Activated B cell treated with CpG ODN at 0.5 μM for 24 hours (primary cell): ENCODE data around the gene TMEM9. TPM values are rescaled to one million over a fixed set of nuclear protein-coding genes. Genes with fewer than 3 reads are reported as not detected.

Experiments
- ATAC-seq: fragments of 200-7000 bp; cut with Tn5 transposase; one replicate; pipeline ENCODE4 v1.10.0; 2021; ENCODE audit warnings: low read depth, mild to moderate bottlenecking, moderate library complexity
- CTCF ChIA-PET: fragments of 350-600 bp; sonication (Branson Sonifier 250); formaldehyde crosslinking; loops from one replicate; lab custom pipeline; 2021; ENCODE audit warnings: antibody characterized with exemption; lab: Charles Lee
- POLR2A ChIA-PET: fragments of 350-600 bp; sonication (Branson Sonifier 250); formaldehyde crosslinking; loops from one replicate; lab custom pipeline; 2021; ENCODE audit warnings: antibody characterized with exemption; lab: Charles Lee
- DNase-seq: peaks from one replicate; pipeline ENCODE4 v3.0.0; 2022
- H3K27ac Mint-ChIP-seq: one replicate; pipeline ENCODE4 v1.8.0; 2020; ENCODE audit warnings: mixed read lengths
- H3K27me3 Mint-ChIP-seq: one replicate; pipeline ENCODE4 v1.8.0; 2021; ENCODE audit warnings: mixed read lengths
- H3K36me3 Mint-ChIP-seq: one replicate; pipeline ENCODE4 v1.8.0; 2021; ENCODE audit warnings: low read depth, mixed read lengths
- H3K4me1 Mint-ChIP-seq: one replicate; pipeline ENCODE4 v1.8.0; 2021; ENCODE audit warnings: mixed read lengths
- H3K4me3 Mint-ChIP-seq: one replicate; pipeline ENCODE4 v1.8.0; 2020; ENCODE audit warnings: mild to moderate bottlenecking, mixed read lengths
- H3K9me3 Mint-ChIP-seq: one replicate; pipeline ENCODE4 v1.8.0; 2020; ENCODE audit warnings: mixed read lengths
- intact Hi-C: fragments of 100-400 bp; cut with micrococcal nuclease; formaldehyde crosslinking; loops from one replicate; pipeline ENCODE4 v1.15.1; 2024
- total RNA-seq: library from RNA; stranded (reverse); gene quantifications from 2 replicates; pipeline ENCODE4 v1.2.3, GENCODE V29; 2022
- TF ChIP-seq, protein P1 (sequence below): fragments of 200-600 bp; IDR thresholded peaks from one replicate; pipeline ENCODE4 v1.8.0; 2022; ENCODE audit warnings: antibody characterized with exemption, mild to moderate bottlenecking

The TMEM9 gene
- total RNA-seq, 1 donor from 2014 or later: 19.0 TPM

DNA sequence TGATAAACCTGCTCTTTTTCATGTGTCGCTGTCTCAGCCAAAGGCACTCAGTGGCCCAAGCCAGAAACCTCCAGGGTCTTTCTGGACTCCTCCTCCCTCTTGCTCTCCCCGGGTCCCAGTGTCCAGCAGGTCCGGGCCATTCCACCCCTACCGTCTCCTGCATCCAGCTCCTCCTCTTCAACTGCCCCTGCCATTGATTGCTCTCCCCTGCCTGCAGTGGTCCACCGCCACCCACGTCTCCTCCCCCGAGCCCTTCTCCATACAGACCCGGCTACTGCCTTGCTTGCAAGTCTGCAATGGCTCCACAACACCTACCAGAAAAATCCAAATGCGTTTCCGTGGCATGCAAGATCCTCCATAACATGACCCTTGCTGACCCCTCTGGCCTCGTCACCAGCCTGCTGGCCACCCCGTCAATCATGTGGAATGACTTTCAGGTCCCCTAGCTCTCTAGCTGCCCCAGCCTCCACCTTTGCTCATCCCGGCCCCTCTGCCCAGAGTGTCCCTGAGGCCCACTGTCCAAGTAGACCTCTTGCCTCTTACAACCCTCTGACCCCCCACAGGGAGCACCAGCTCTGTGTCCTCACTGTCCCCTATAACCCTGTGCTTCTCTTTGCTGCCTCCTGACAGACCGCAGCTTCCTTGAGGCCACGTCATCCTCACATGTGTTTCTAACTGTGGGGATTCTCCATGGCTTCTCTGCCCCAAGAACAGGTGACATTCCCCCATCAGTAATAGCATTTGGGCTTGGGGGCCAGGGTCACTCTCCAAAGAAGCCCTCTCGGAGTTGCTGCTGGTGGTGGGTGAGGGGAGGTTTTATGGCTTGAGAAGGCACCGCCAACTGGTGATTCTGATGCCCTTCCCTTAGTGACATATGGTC is 57.1 kb downstream of the TMEM9 start:
- ATAC-seq: no peak
- H3K4me3 Mint-ChIP-seq: no peak overlapping the region
- TF ChIP-seq, protein P1, sequence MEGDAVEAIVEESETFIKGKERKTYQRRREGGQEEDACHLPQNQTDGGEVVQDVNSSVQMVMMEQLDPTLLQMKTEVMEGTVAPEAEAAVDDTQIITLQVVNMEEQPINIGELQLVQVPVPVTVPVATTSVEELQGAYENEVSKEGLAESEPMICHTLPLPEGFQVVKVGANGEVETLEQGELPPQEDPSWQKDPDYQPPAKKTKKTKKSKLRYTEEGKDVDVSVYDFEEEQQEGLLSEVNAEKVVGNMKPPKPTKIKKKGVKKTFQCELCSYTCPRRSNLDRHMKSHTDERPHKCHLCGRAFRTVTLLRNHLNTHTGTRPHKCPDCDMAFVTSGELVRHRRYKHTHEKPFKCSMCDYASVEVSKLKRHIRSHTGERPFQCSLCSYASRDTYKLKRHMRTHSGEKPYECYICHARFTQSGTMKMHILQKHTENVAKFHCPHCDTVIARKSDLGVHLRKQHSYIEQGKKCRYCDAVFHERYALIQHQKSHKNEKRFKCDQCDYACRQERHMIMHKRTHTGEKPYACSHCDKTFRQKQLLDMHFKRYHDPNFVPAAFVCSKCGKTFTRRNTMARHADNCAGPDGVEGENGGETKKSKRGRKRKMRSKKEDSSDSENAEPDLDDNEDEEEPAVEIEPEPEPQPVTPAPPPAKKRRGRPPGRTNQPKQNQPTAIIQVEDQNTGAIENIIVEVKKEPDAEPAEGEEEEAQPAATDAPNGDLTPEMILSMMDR: no peak
- H3K9me3 Mint-ChIP-seq: no peaks in the 10 kb centered on the region
- intact Hi-C loops: no loop called here
- ChIA-PET POLR2A (no interaction called here), CTCF (interaction anchor here (1.9 kb wide), 1 partner anchor 118 kb away, joined by 5 read pairs; no protein-coding TSS in a partner anchor)
- DNase-seq: no peak
- no peaks in the 10 kb centered on the region for H3K36me3 Mint-ChIP-seq
- peaks cover 3% of the 10 kb centered on the region for H3K27me3 Mint-ChIP-seq
- H3K27ac Mint-ChIP-seq: no peak overlapping the region
- H3K4me1 Mint-ChIP-seq: peaks cover 2% of the 10 kb centered on the region

GRCh38 chr1:201096041-201096461 is 58.2 kb downstream of the TMEM9 start:
- Mint-ChIP-seq H3K4me1 (peaks cover 2% of the 10 kb centered on the region), H3K27me3 (peaks cover 3% of the 10 kb centered on the region), H3K4me3 (no peak overlapping the region), H3K36me3 (no peaks in the 10 kb centered on the region), H3K9me3 (no peaks in the 10 kb centered on the region), H3K27ac (no peak overlapping the region)
- intact Hi-C loops: no loop called here
- POLR2A ChIA-PET: no interaction called here
- ATAC-seq (peak; percentile 60), DNase-seq (no peak)
- TF ChIP-seq, protein P1: no peak
- CTCF ChIA-PET: no interaction called here

DNA sequence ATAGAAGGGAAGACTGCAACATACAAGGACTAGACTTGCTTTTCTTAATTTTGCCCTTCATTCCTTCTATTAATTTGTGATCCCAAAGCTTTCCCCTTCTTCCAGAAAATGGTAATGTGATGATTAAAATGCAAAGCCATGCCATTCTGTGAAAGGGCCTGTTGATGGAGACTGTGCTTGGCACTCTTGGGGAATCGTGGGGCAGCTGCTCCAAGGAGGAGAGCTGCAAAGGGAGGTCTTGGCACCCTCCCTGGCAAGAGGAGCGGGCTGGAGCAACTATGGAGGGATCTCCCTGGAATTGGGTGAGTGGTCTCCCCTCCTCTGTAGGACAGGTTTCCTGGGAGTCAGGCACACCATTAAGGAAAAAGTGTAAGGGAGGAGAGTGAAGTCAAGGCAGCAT is 58.7 kb downstream of the TMEM9 start:
- Mint-ChIP-seq H3K36me3 (no peaks in the 10 kb centered on the region), H3K4me1 (peaks cover 2% of the 10 kb centered on the region), H3K4me3 (no peak overlapping the region), H3K27ac (no peak overlapping the region), H3K27me3 (peaks cover 3% of the 10 kb centered on the region), H3K9me3 (no peaks in the 10 kb centered on the region)
- ATAC-seq (no peak), DNase-seq (no peak)
- CTCF ChIA-PET: no interaction called here
- POLR2A ChIA-PET: no interaction called here
- TF ChIP-seq, protein P1: no peak
- intact Hi-C loops: no loop called here

DNA sequence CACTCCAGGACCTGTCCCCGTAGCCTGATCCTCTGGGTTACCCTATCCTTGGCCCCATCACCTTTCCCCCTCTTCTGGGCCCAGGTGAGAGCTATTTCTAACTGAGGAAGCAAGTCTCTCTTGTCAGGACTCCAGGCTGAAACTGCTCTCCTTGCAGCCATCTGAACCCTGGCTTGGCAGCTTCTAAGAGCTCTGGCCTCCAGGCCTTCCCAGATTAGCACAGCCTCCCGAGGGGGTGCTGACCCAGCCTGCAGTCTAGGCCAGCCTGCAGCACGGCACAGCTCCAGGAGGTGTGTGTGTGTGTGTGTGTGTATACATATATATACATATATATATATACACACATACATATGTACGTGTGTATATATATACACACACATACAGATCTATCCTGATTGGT is 59.4 kb downstream of the TMEM9 start:
- DNase-seq: no peak
- H3K9me3 Mint-ChIP-seq: no peaks in the 10 kb centered on the region
- no peaks in the 10 kb centered on the region for H3K36me3 Mint-ChIP-seq
- no peak overlapping the region for H3K27ac Mint-ChIP-seq
- ATAC-seq: no peak
- TF ChIP-seq, protein P1: no peak
- intact Hi-C loops: no loop called here
- CTCF ChIA-PET: no interaction called here
- H3K4me3 Mint-ChIP-seq: no peak overlapping the region
- POLR2A ChIA-PET: no interaction called here
- H3K4me1 Mint-ChIP-seq: peaks cover 2% of the 10 kb centered on the region
- peaks cover 3% of the 10 kb centered on the region for H3K27me3 Mint-ChIP-seq

DNA sequence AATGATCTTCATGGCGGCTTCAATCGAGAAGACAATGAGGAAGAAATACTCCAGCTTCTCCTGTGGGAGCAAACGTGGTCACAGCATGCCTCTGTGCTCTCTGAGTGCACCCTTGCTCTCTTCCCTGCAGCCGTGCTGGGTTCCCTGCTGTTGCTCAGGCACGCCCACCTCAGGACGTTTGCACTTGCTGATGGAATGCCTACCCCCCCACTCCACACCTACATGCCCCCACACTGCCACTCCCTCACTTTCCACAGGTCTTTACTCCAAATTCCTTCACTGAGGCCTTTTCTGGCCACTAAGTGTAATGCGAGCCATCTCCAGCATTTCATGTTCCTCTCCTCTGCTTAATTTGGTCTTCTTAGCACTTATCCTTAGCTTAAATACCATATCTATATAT is 60.3 kb downstream of the TMEM9 start:
- TF ChIP-seq, protein P1: no peak
- no peak overlapping the region for H3K4me3 Mint-ChIP-seq
- no peaks in the 10 kb centered on the region for H3K9me3 Mint-ChIP-seq
- intact Hi-C loops: no loop called here
- peaks cover 2% of the 10 kb centered on the region for H3K4me1 Mint-ChIP-seq
- ATAC-seq (no peak), DNase-seq (no peak)
- POLR2A ChIA-PET: no interaction called here
- no peak overlapping the region for H3K27ac Mint-ChIP-seq
- CTCF ChIA-PET: no interaction called here
- no peaks in the 10 kb centered on the region for H3K27me3 Mint-ChIP-seq
- no peaks in the 10 kb centered on the region for H3K36me3 Mint-ChIP-seq
